RWPE2 (cell line): ENCODE results near the gene PVALB.

Source experiments
- ATAC-seq: fragments of 200-7000 bp; cut with Tn5 transposase; 3 replicates; pipeline ENCODE4 v1.9.1; 2021; ENCODE audit warnings: low read depth
- DNase-seq: peaks from one replicate; pipeline ENCODE4 v3.0.0-alpha.2; 2020; ENCODE audit warnings: low spot score
- H3K27ac ChIP-seq: fragments of 450-650 bp; 2 replicates; pipeline ENCODE4 v1.5.1; 2017; ENCODE audit warnings: mild to moderate bottlenecking; ENCODE audit not compliant: poor library complexity, severe bottlenecking
- H3K27me3 ChIP-seq: fragments of 250-450 bp; sonication (Bioruptor Pico); 2 replicates; pipeline ENCODE4 v1.5.1; 2021; ENCODE audit warnings: mild to moderate bottlenecking, moderate library complexity; ENCODE audit not compliant: insufficient read depth, poor library complexity, severe bottlenecking
- H3K36me3 ChIP-seq: fragments of 250-450 bp; sonication (Bioruptor Pico); 2 replicates; pipeline ENCODE4 v1.5.1; 2020; ENCODE audit warnings: low read depth, mild to moderate bottlenecking, moderate library complexity
- H3K4me1 ChIP-seq: fragments of 250-450 bp; sonication (Bioruptor Pico); 2 replicates; pipeline ENCODE4 v1.5.1; 2021; ENCODE audit warnings: mild to moderate bottlenecking, moderate library complexity; ENCODE audit not compliant: insufficient read depth, poor library complexity, severe bottlenecking
- H3K4me3 ChIP-seq: fragments of 250-450 bp; sonication (Bioruptor Pico); 2 replicates; pipeline ENCODE4 v1.5.1; 2021; ENCODE audit warnings: mild to moderate bottlenecking, moderate library complexity; ENCODE audit not compliant: severe bottlenecking
- H3K9me3 ChIP-seq: fragments of 250-450 bp; sonication (Bioruptor Pico); 2 replicates; pipeline ENCODE4 v1.5.1; 2021; ENCODE audit warnings: mild to moderate bottlenecking, moderate library complexity; ENCODE audit not compliant: severe bottlenecking
- TF ChIP-seq, protein P1 (sequence below): fragments of 450-650 bp; IDR thresholded peaks from one replicate; pipeline ENCODE4 v1.5.1; 2017; ENCODE audit warnings: mild to moderate bottlenecking, moderate library complexity; ENCODE audit not compliant: poor library complexity, severe bottlenecking

The PVALB gene

DNA sequence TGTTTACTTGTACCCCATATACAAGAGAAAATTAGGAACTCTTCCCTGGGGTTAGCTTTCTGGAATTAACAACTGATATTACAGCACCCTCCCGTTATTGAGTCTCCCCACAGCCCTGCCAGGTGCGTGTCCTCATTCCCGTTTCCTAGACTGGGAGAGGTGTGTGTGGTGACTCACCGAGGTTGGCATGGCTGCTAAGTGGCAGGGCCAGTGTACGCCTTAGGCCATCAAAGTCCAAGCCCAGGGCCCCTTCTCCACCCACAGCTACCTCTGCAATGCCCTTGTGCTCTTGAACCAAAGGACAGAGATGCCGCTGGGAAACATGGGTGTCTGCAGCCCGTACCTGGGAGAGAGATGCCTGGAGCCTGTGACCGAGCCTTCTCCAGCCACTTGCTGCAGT, 53.3 kb downstream of the PVALB start:
- peaks cover 15% of the 10 kb centered on the region for H3K4me1 ChIP-seq
- H3K36me3 ChIP-seq = no peaks in the 10 kb centered on the region
- no peaks in the 10 kb centered on the region for H3K27me3 ChIP-seq
- H3K27ac ChIP-seq = no peak overlapping the region
- no peak overlapping the region for H3K4me3 ChIP-seq
- TF ChIP-seq, protein P1, sequence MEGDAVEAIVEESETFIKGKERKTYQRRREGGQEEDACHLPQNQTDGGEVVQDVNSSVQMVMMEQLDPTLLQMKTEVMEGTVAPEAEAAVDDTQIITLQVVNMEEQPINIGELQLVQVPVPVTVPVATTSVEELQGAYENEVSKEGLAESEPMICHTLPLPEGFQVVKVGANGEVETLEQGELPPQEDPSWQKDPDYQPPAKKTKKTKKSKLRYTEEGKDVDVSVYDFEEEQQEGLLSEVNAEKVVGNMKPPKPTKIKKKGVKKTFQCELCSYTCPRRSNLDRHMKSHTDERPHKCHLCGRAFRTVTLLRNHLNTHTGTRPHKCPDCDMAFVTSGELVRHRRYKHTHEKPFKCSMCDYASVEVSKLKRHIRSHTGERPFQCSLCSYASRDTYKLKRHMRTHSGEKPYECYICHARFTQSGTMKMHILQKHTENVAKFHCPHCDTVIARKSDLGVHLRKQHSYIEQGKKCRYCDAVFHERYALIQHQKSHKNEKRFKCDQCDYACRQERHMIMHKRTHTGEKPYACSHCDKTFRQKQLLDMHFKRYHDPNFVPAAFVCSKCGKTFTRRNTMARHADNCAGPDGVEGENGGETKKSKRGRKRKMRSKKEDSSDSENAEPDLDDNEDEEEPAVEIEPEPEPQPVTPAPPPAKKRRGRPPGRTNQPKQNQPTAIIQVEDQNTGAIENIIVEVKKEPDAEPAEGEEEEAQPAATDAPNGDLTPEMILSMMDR = no peak
- DNase-seq (peak; percentile 73), ATAC-seq (peak; percentile 97)
- no peaks in the 10 kb centered on the region for H3K9me3 ChIP-seq

DNA sequence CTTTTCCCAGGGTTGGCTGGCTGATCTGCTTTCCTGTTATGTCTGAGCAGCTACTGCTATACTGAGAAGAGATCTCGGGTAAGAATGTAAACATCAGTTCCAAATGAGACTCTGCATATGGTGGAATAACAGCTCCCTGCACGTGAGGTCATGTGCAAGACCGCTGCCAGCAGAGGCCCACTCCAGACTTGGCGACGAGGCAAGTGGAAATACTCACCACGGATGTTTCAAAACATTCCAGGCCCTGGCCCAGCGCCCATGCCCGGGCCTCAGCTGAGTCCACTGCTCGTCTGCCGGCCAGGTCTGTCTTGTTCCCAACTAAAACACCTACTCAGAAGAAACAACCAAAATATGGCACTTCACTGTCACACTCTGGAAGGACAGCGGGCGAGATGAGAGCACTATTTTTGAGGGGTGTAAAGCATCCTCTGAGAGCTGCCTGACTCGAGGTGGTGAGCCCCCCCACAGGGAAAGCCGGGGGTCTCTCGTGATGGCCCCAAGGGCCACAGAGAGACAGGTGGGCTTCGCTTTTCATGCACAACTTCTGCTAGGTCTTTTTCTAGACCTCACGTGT, 54.1 kb downstream of the PVALB start:
- ATAC-seq = no peak
- H3K27me3 ChIP-seq = no peaks in the 10 kb centered on the region

DNA sequence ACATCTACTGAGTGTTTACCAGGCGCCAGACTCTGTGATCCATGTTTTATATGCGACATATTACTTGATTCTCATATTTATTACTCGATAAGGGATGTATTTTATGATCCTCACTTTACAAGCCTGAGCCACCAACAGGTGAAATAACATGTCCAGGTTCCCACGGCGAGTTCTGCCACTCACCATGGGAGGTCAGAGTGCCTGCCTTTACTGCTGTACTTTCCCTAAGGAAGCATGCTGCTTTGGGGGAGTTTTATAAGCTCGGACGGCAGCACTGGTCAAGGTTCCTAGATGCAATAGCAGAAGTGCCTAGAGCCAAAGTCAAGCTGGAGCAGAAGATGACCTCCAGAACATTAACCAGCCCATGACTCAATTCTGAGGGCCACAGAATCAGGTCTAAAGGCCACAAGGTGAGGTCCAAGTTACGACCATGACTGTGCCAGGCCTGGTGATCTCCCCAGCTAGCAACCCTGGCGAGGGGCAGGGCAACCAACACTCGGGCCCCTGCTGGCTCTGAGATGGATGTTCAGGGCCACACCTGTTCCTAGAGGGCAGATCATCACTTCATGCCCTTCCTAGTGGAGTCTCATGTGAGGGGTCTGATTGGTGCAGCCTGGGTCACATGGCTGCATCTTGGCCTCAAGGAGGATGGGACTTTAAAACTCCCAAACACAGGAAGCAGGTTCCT, 55.1 kb downstream of the PVALB start:
- Histone ChIP-seq H3K27me3 (no peaks in the 10 kb centered on the region), H3K4me1 (peaks cover 15% of the 10 kb centered on the region), H3K36me3 (no peaks in the 10 kb centered on the region), H3K9me3 (no peaks in the 10 kb centered on the region), H3K27ac (no peak overlapping the region), H3K4me3 (no peak overlapping the region)
- peak; percentile 15 for DNase-seq
- ATAC-seq = no peak
- TF ChIP-seq, protein P1 = no peak

More for the DNA sequence above, 54.1 kb downstream of the PVALB start:
- Histone ChIP-seq H3K4me3 (no peak overlapping the region), H3K4me1 (peaks cover 15% of the 10 kb centered on the region), H3K27ac (no peak overlapping the region), H3K36me3 (no peaks in the 10 kb centered on the region), H3K9me3 (no peaks in the 10 kb centered on the region)
- peak; percentile 25 for DNase-seq
- TF ChIP-seq, protein P1 = no peak

DNA sequence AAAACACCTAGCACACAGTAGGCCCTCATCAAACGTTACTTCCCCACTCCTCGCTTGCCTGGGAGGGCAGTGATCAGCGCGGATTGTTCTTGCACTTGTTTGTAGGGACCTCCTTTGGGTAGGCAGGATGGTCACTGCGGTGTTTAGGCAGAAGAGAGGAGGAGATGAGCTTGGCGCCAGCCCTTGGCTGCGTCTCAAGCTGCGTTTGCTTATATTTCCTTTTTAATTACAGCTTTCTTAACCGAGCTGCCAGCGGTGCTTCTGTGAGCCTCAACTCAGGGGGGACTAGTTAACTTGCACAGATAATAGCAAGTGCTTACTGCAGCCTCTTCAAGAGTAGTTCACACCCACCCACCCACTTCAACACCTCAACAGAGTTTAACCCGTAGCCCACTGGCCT, 56.0 kb downstream of the PVALB start:
- Histone ChIP-seq H3K4me1 (peaks cover 15% of the 10 kb centered on the region), H3K4me3 (no peak overlapping the region), H3K36me3 (no peaks in the 10 kb centered on the region), H3K27ac (no peak overlapping the region), H3K27me3 (no peaks in the 10 kb centered on the region), H3K9me3 (no peaks in the 10 kb centered on the region)
- DNase-seq = peak; percentile 32
- TF ChIP-seq, protein P1 = no peak
- no peak for ATAC-seq
